CD4-positive, alpha-beta T cell treated with Interleukin-15 for 4 hours (primary cell): ENCODE measurements around the gene PDGFRB.

Source experiments
- DNase-seq: peaks from one replicate; pipeline ENCODE4 v3.0.0-alpha.2; 2020; ENCODE audit warnings: low spot score

PDGFRB gene

GRCh38 chr5:150181766-150182545 lies 26.3 kb upstream of the PDGFRB start:
- DNase-seq, result no peak

- no peak for DNase-seq
These were observed 25.4 kb upstream of the PDGFRB start for GRCh38 chr5:150181027-150181426.

GRCh38 chr5:150180241-150181026 lies 24.8 kb upstream of the PDGFRB start:
- no peak for DNase-seq

- no peak for DNase-seq
These were observed 23.5 kb upstream of the PDGFRB start for GRCh38 chr5:150179019-150179620.

GRCh38 chr5:150178262-150178661 lies 22.6 kb upstream of the PDGFRB start:
- no peak for DNase-seq

- DNase-seq, result no peak
These were observed 22.1 kb upstream of the PDGFRB start for GRCh38 chr5:150177721-150178120.

GRCh38 chr5:150176745-150177477 lies 21.3 kb upstream of the PDGFRB start:
- no peak for DNase-seq

GRCh38 chr5:150175536-150175935 lies 19.9 kb upstream of the PDGFRB start:
- DNase-seq, result no peak

GRCh38 chr5:150175076-150175475 lies 19.4 kb upstream of the PDGFRB start:
- DNase-seq, result no peak

- no peak for DNase-seq
These were observed 18.6 kb upstream of the PDGFRB start for GRCh38 chr5:150174285-150174684.

GRCh38 chr5:150173161-150173560 lies 17.5 kb upstream of the PDGFRB start:
- no peak for DNase-seq

- DNase-seq, result no peak
These were observed 16.9 kb upstream of the PDGFRB start for GRCh38 chr5:150172556-150172955.

- DNase-seq, result no peak
These were observed 16.5 kb upstream of the PDGFRB start for GRCh38 chr5:150172145-150172544.

- DNase-seq, result no peak
These were observed 13.2 kb upstream of the PDGFRB start for GRCh38 chr5:150168864-150169263.

- DNase-seq, result no peak
These were observed 12.3 kb upstream of the PDGFRB start for GRCh38 chr5:150167908-150168307.

GRCh38 chr5:150167512-150167850 lies 11.8 kb upstream of the PDGFRB start:
- no peak for DNase-seq

GRCh38 chr5:150166650-150167511 lies 11.2 kb upstream of the PDGFRB start, which contains the start of gene CDX1:
TSS of gene CDX1 (plus strand) at chr5:150166778. CDS start at chr5:150166877, 99 bp downstream.
- DNase-seq, result no peak

- no peak for DNase-seq
These were observed 10.5 kb upstream of the PDGFRB start for GRCh38 chr5:150166037-150166649.

- no peak for DNase-seq
These were observed 8.8 kb upstream of the PDGFRB start for GRCh38 chr5:150164211-150164980.

GRCh38 chr5:150163547-150164059 lies 8.0 kb upstream of the PDGFRB start:
- DNase-seq, result no peak
